MM.1S (cell line): ENCODE data around the gene B4GALNT3.

Experiments
- DNase-seq: peaks from one replicate; pipeline ENCODE4 v3.0.0-alpha.2; 2015
- H2AFZ ChIP-seq: fragments of 300-600 bp; sonication (generic); 2 replicates; pipeline ENCODE4 v1.6.0; 2016; ENCODE audit warnings: antibody characterized with exemption, low read length
- H3F3A ChIP-seq: fragments of 300-600 bp; sonication (generic); 2 replicates; pipeline ENCODE4 v1.6.1; 2016; ENCODE audit warnings: mild to moderate bottlenecking, antibody characterized with exemption, low read length, moderate library complexity, mixed read lengths; ENCODE audit not compliant: insufficient read depth
- H3K27ac ChIP-seq: fragments of 300-600 bp; sonication (generic); 2 replicates; pipeline ENCODE4 v1.5.1; 2016; ENCODE audit warnings: mild to moderate bottlenecking, low read length
- H3K27me3 ChIP-seq: fragments of 300-600 bp; sonication (generic); replicated peaks from 2 replicates; pipeline ENCODE4 v1.6.0; 2016; ENCODE audit warnings: low read length; ENCODE audit not compliant: insufficient read depth
- H3K36me3 ChIP-seq: fragments of 300-600 bp; sonication (generic); replicated peaks from 2 replicates; pipeline ENCODE4 v1.6.1; 2016; ENCODE audit warnings: mild to moderate bottlenecking, low read length, mixed read lengths; ENCODE audit not compliant: insufficient read depth
- H3K4me1 ChIP-seq: fragments of 300-600 bp; sonication (generic); 2 replicates; pipeline ENCODE4 v1.6.1; 2016; ENCODE audit warnings: low read length, mixed read lengths
- H3K4me2 ChIP-seq: fragments of 300-600 bp; sonication (generic); 2 replicates; pipeline ENCODE4 v1.6.0; 2016; ENCODE audit warnings: low read depth, low read length
- H3K4me3 ChIP-seq: fragments of 300-600 bp; sonication (generic); 2 replicates; pipeline ENCODE4 v1.5.1; 2016; ENCODE audit warnings: low read length, mixed read lengths
- H3K79me2 ChIP-seq: fragments of 300-600 bp; sonication (generic); 2 replicates; pipeline ENCODE4 v1.6.1; 2016; ENCODE audit warnings: mixed run types, low read length, mixed read lengths
- H3K9ac ChIP-seq: fragments of 300-600 bp; sonication (generic); 2 replicates; pipeline ENCODE4 v1.6.1; 2016; ENCODE audit warnings: low read length, mixed read lengths
- H3K9me2 ChIP-seq: fragments of 300-600 bp; sonication (generic); replicated peaks from 2 replicates; pipeline ENCODE4 v1.6.1; 2016; ENCODE audit warnings: mild to moderate bottlenecking, low read length, mixed read lengths; ENCODE audit not compliant: insufficient read depth
- H3K9me3 ChIP-seq: fragments of 300-600 bp; sonication (generic); replicated peaks from 2 replicates; pipeline ENCODE4 v1.6.1; 2016; ENCODE audit warnings: mild to moderate bottlenecking, low read length, mixed read lengths; ENCODE audit not compliant: insufficient read depth
- H4K20me1 ChIP-seq: fragments of 300-600 bp; sonication (generic); 2 replicates; pipeline ENCODE4 v1.6.1; 2016; ENCODE audit warnings: mild to moderate bottlenecking, low read length, moderate library complexity, mixed read lengths; ENCODE audit not compliant: insufficient read depth
- CTCF ChIP-seq: fragments of 300-600 bp; sonication (generic); IDR thresholded peaks from 2 replicates; pipeline ENCODE4 v1.5.1; 2016; ENCODE audit warnings: antibody characterized with exemption, low read length, mixed read lengths
- EZH2 ChIP-seq: fragments of 300-600 bp; sonication (generic); optimal IDR thresholded peaks from 2 replicates; pipeline ENCODE3; 2017; ENCODE audit warnings: low read depth, mild to moderate bottlenecking, antibody characterized with exemption, low read length, mixed read lengths
- EZH2phosphoT487 ChIP-seq: fragments of 300-600 bp; sonication (generic); IDR thresholded peaks from 2 replicates; pipeline ENCODE4 v1.6.1; 2018; ENCODE audit warnings: antibody characterized with exemption, low read length

B4GALNT3 gene

GRCh38 chr12:591167-592023 is 131.7 kb downstream of the B4GALNT3 start:
- H3K9me3 ChIP-seq: no peaks in the 10 kb centered on the region
- TF ChIP-seq EZH2phosphoT487 (no peak), CTCF (peak; percentile 3; the same call in 1 of the 2 replicates)
- H3F3A ChIP-seq: no peaks in the 10 kb centered on the region
- no peak overlapping the region for H3K9ac ChIP-seq
- no peak overlapping the region for H3K27ac ChIP-seq
- no peaks in the 10 kb centered on the region for H3K9me2 ChIP-seq
- no peak overlapping the region for H3K4me2 ChIP-seq
- no peaks in the 10 kb centered on the region for H3K4me1 ChIP-seq
- no peak overlapping the region for H3K4me3 ChIP-seq
- no peaks in the 10 kb centered on the region for H4K20me1 ChIP-seq
- H3K27me3 ChIP-seq: no peaks in the 10 kb centered on the region
- DNase-seq: no peak
- H3K79me2 ChIP-seq: no peaks in the 10 kb centered on the region
- H2AFZ ChIP-seq: no peak overlapping the region
- H3K36me3 ChIP-seq: no peaks in the 10 kb centered on the region

GRCh38 chr12:592024-592505 is 132.3 kb downstream of the B4GALNT3 start:
- H3K4me1 ChIP-seq: no peaks in the 10 kb centered on the region
- H3K4me3 ChIP-seq: no peak overlapping the region

DNA sequence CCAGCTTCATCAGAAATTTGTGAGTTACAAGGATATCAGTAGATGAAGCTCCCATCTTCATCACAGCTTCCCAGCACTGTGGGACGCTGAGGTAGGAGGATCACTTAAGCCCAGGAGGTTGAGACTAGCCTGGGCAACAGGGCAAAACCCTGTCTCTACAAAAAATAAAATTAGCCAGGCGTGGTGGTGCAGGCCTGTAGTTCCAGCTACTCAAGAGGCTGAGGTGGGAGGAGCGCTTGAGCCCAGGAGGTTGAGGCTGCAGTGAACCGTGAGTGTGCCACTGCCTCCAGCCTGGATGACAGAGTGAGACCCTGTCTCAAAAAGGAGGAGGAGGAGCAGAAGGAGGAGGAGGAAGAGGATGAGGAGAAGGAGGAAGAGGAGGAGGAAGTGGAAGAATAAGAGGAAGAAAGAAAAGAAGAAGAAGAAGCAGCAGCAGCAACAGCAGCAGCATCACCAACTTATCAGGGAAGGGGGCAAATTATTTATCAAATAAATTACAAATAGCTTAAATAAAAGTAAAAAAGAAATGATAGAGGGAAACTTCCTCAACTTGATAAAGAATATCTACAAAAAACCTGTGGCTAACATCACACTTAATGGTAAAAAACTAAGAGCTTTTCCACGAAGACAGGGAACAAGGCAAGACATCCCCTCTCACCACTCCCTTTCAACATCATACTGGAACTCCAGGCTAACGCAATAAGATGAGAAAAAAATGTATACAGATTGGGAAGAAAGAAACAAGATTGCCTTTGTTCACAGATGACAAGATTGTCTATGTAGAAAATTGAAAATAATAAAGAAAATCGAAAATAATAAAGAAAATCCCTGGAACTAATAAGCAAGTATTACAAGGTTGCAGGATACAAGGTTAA is 133.9 kb downstream of the B4GALNT3 start:
- Histone ChIP-seq H3K4me2 (no peak overlapping the region), H3K36me3 (no peaks in the 10 kb centered on the region), H3F3A (no peaks in the 10 kb centered on the region), H3K4me3 (no peak overlapping the region), H3K27me3 (no peaks in the 10 kb centered on the region), H3K9me2 (no peaks in the 10 kb centered on the region), H3K79me2 (no peaks in the 10 kb centered on the region), H3K27ac (no peak overlapping the region), H4K20me1 (no peaks in the 10 kb centered on the region), H2AFZ (no peak overlapping the region), H3K9me3 (no peaks in the 10 kb centered on the region), H3K9ac (no peak overlapping the region), H3K4me1 (no peaks in the 10 kb centered on the region)
- no peak for DNase-seq
- no peak for TF ChIP-seq CTCF
- no peak for TF ChIP-seq EZH2

More at GRCh38 chr12:592024-592505, 132.3 kb downstream of the B4GALNT3 start:
- Histone ChIP-seq H2AFZ (no peak overlapping the region), H3K4me2 (no peak overlapping the region), H3K79me2 (no peaks in the 10 kb centered on the region), H3K36me3 (no peaks in the 10 kb centered on the region), H3K9me3 (no peaks in the 10 kb centered on the region), H3K27me3 (no peaks in the 10 kb centered on the region), H3K9me2 (no peaks in the 10 kb centered on the region), H3K9ac (no peak overlapping the region), H4K20me1 (no peaks in the 10 kb centered on the region), H3F3A (no peaks in the 10 kb centered on the region), H3K27ac (no peak overlapping the region)
- no peak for TF ChIP-seq EZH2phosphoT487
- no peak for TF ChIP-seq CTCF
- no peak for TF ChIP-seq EZH2
- DNase-seq: no peak
